B cell (primary cell): Measurements from ENCODE around the gene CXCR2. TPM values are rescaled to one million over a fixed set of nuclear protein-coding genes. Genes with fewer than 3 reads are reported as not detected.
A peak's percentile ranks its signal among the peaks of the same experiment; 100 is the strongest.

Experiments used
- ATAC-seq: fragments of 200-7000 bp; cut with Tn5 transposase; one replicate; pipeline ENCODE4 v1.10.0; 2021; ENCODE audit warnings: low read depth, mild to moderate bottlenecking, moderate number of reproducible peaks, moderate library complexity
- CTCF ChIA-PET: fragments of 350-600 bp; sonication (Branson Sonifier 250); formaldehyde crosslinking; loops from one replicate; lab custom pipeline; 2021; ENCODE audit warnings: antibody characterized with exemption, inconsistent platforms; lab: Charles Lee
- POLR2A ChIA-PET: fragments of 350-600 bp; sonication (Branson Sonifier 250); formaldehyde crosslinking; loops from one replicate; lab custom pipeline; 2021; ENCODE audit warnings: antibody characterized with exemption; lab: Charles Lee
- DNase-seq: peaks from one replicate; pipeline ENCODE4 v3.0.0; 2013
- H2AFZ ChIP-seq: 2 replicates; pipeline ENCODE4 v1.6.1; 2012; ENCODE audit warnings: mild to moderate bottlenecking, low read depth, low read length; ENCODE audit not compliant: insufficient read depth, poor library complexity, severe bottlenecking
- H3K27ac ChIP-seq, 2 donors: 1 replicate in 1 of 2; 2 replicates in 1 of 2; pipeline ENCODE4 v1.5.1; 2012 to 2013; ENCODE audit warnings: low read length in 2 of 2, mild to moderate bottlenecking in 2 of 2, moderate library complexity in 1 of 2
- H3K27me3 ChIP-seq, 4 experiments: fragments of 200-600 bp in 1 of 4; sonication (generic) in 1 of 4; replicated peaks in 1 of 4; 1 replicate in 2 of 4; 2 replicates in 2 of 4; pipeline versions ENCODE4 v1.6.1 to v1.7.0; 2013 to 2016; ENCODE audit warnings: low read length in 3 of 4, mild to moderate bottlenecking in 2 of 4, mixed read lengths in 1 of 4, moderate library complexity in 1 of 4; ENCODE audit not compliant: insufficient read depth in 4 of 4, control insufficient read depth in 3 of 4; ENCODE audit errors: control extremely low read depth in 1 of 4
- H3K36me3 ChIP-seq, 2 experiments: replicated peaks in 1 of 2; 1 replicate in 1 of 2; 2 replicates in 1 of 2; pipeline versions ENCODE4 v1.6.1 to v1.7.1; 2013; ENCODE audit warnings: low read length in 1 of 2; ENCODE audit not compliant: insufficient read depth in 2 of 2, control insufficient read depth in 1 of 2; ENCODE audit errors: control extremely low read depth in 1 of 2, extremely low read depth in 1 of 2
- H3K4me1 ChIP-seq, 2 donors: fragments of 200-600 bp in 1 of 2; sonication (generic) in 1 of 2; 1 replicate in 1 of 2; 2 replicates in 1 of 2; pipeline versions ENCODE4 v1.5.1 to v1.6.1; 2013 to 2017; ENCODE audit warnings: low read length in 2 of 2; ENCODE audit not compliant: control insufficient read depth in 2 of 2, insufficient read depth in 2 of 2
- H3K4me2 ChIP-seq: replicated peaks from 2 replicates; pipeline ENCODE3; 2012; ENCODE audit warnings: mild to moderate bottlenecking, low read depth, low read length; ENCODE audit not compliant: poor library complexity, severe bottlenecking
- H3K4me3 ChIP-seq, 5 experiments: fragments of 200-600 bp in 1 of 5; sonication (generic) in 1 of 5; 1 replicate in 3 of 5; 2 replicates in 2 of 5; pipeline versions ENCODE4 v1.5.1 to v1.7.0; 2011 to 2016; ENCODE audit warnings: low read length in 4 of 5, mild to moderate bottlenecking in 4 of 5, low read depth in 2 of 5, control low read depth in 1 of 5, moderate library complexity in 1 of 5; ENCODE audit not compliant: insufficient read depth in 1 of 5; ENCODE audit errors: control extremely low read depth in 1 of 5, extremely low read depth in 1 of 5
- H3K79me2 ChIP-seq: fragments of 200-600 bp; sonication (generic); one replicate; pipeline ENCODE4 v1.6.0; 2016; ENCODE audit warnings: low read length; ENCODE audit not compliant: control insufficient read depth, insufficient read depth
- H3K9ac ChIP-seq: fragments of 200-600 bp; sonication (generic); 2 replicates; pipeline ENCODE4 v1.6.1; 2017; ENCODE audit warnings: mild to moderate bottlenecking, low read length, moderate library complexity
- H3K9me3 ChIP-seq, 3 donors: one replicate each; pipeline versions ENCODE4 v1.6.1 to v1.7.1; 2013; ENCODE audit warnings: low read length in 2 of 3; ENCODE audit not compliant: control insufficient read depth in 2 of 3, insufficient read depth in 1 of 3; ENCODE audit errors: control extremely low read depth in 1 of 3
- H4K20me1 ChIP-seq: 2 replicates; pipeline ENCODE4 v1.6.0; 2012; ENCODE audit warnings: mild to moderate bottlenecking, low read length; ENCODE audit not compliant: insufficient read depth, control insufficient read depth, poor library complexity, severe bottlenecking
- H3K27ac Mint-ChIP-seq: one replicate; pipeline ENCODE4 v1.8.0; 2021; ENCODE audit warnings: mixed read lengths
- H3K27me3 Mint-ChIP-seq: one replicate; pipeline ENCODE4 v1.8.0; 2021; ENCODE audit warnings: mixed read lengths
- H3K4me1 Mint-ChIP-seq: one replicate; pipeline ENCODE4 v1.8.0; 2021; ENCODE audit warnings: mixed read lengths
- H3K4me3 Mint-ChIP-seq: one replicate; pipeline ENCODE4 v1.8.0; 2021; ENCODE audit warnings: mixed read lengths
- H3K9me3 Mint-ChIP-seq: one replicate; pipeline ENCODE4 v1.8.0; 2022; ENCODE audit warnings: mixed read lengths; ENCODE audit not compliant: insufficient read depth
- EZH2 ChIP-seq: IDR thresholded peaks from 2 replicates; pipeline ENCODE4 v1.6.1; 2012; ENCODE audit warnings: borderline replicate concordance, low read depth, mild to moderate bottlenecking, moderate library complexity, low read length; ENCODE audit not compliant: insufficient read depth, poor library complexity, severe bottlenecking
- WGBS: methylation state at CpG from one replicate; pipeline ENCODE4 v1.1.5; 2013; ENCODE audit warnings: missing lambda C conversion rate; ENCODE audit not compliant: insufficient coverage; 5-methylcytosine and 5-hydroxymethylcytosine counted together
- intact Hi-C: fragments of 100-400 bp; cut with micrococcal nuclease; formaldehyde crosslinking; loops from one replicate; pipeline ENCODE4 v1.10.0; 2022
- polyA minus RNA-seq: library from RNA; depleted of rRNA, polyadenylated mRNA; stranded (reverse); fragments of >200 nt; gene quantifications from 2 replicates; pipeline ENCODE4 v1.2.3, GENCODE V29; 2012
- polyA plus RNA-seq: library from polyadenylated mRNA; depleted of rRNA; stranded (reverse); fragments of >200 nt; gene quantifications from 2 replicates; pipeline ENCODE4 v1.2.3, GENCODE V29; 2012
- total RNA-seq, 2 donors: library from RNA; stranded (reverse); fragments of 120-200 nt in 1 of 2; gene quantifications; 1 replicate in 1 of 2; 2 replicates in 1 of 2; pipeline versions ENCODE4 v1.2.3 to v1.2.4, GENCODE V29; 2013 to 2022
- TF ChIP-seq, protein P1 (sequence below): fragments of 200-600 bp; IDR thresholded peaks from one replicate; pipeline ENCODE4 v1.8.0; 2022; ENCODE audit warnings: antibody characterized with exemption, mild to moderate bottlenecking

Gene CXCR2
- total RNA-seq (not detected in 2 replicates), polyA plus RNA-seq (0.03 and 0.06 TPM in 2 replicates), polyA minus RNA-seq (0.36 TPM in 1 of 2 replicates, not detected in the other)
- 0.19 TPM for total RNA-seq (2013)

DNA sequence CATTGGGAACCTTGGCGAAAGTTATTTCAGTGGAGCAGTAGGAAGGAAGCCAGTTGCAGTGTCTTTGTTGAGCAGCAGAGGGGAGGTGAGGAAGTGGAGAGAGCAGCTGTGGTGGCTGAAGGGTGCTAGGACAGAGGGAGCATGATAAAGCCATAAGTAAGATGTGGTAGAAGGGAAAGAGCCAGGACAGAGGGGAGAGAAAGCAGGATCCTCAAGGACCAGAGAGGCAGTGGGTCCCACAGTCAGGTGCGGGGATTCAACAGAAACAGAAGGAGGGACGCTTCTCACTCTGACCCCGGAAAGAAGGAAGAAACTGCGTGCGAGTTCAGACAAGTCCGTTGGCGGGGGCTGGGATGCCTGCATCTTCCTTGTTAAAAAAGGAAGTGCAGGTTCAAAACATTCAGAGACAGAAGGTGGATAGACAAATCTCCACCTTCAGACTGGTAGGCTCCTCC lies at the start of gene CXCR2:
CXCR2 (plus strand) TSS at position 403 of the 455 bp plus-strand sequence. CDS start 8,774 bp downstream, outside the sequence.
- POLR2A ChIA-PET = no interaction called here
- Histone ChIP-seq H3K4me2 (peak within 1 kb of the TSS; percentile 9), H3K4me1 (no peaks in the 10 kb centered on the region), H3K4me3 (peak within 1 kb of the TSS in 1 of 5 experiments; percentile 82), H3K27ac (no peak within 1 kb of the TSS), H3K79me2 (no peaks in the 10 kb centered on the region), H2AFZ (peak within 1 kb of the TSS; percentile 64), H3K27me3 (peaks cover 0 to 15% (median 9%) of the 10 kb centered on the region in 4 experiments), H3K9ac (no peak within 1 kb of the TSS), H3K36me3 (no peaks in the 10 kb centered on the region), H3K9me3 (peaks cover 0 to 12% (median 4%) of the 10 kb centered on the region in 3 donors), H4K20me1 (no peaks in the 10 kb centered on the region)
- Mint-ChIP-seq H3K27ac (no peak within 1 kb of the TSS), H3K4me1 (peaks cover 4% of the 10 kb centered on the region), H3K4me3 (peak within 1 kb of the TSS; percentile 23), H3K27me3 (peaks cover 32% of the 10 kb centered on the region), H3K9me3 (peaks cover 5% of the 10 kb centered on the region)
- ATAC-seq (no peak), DNase-seq (no peak)
- intact Hi-C loops = no loop called here
- TF ChIP-seq EZH2 = no peak
- TF ChIP-seq, protein P1, sequence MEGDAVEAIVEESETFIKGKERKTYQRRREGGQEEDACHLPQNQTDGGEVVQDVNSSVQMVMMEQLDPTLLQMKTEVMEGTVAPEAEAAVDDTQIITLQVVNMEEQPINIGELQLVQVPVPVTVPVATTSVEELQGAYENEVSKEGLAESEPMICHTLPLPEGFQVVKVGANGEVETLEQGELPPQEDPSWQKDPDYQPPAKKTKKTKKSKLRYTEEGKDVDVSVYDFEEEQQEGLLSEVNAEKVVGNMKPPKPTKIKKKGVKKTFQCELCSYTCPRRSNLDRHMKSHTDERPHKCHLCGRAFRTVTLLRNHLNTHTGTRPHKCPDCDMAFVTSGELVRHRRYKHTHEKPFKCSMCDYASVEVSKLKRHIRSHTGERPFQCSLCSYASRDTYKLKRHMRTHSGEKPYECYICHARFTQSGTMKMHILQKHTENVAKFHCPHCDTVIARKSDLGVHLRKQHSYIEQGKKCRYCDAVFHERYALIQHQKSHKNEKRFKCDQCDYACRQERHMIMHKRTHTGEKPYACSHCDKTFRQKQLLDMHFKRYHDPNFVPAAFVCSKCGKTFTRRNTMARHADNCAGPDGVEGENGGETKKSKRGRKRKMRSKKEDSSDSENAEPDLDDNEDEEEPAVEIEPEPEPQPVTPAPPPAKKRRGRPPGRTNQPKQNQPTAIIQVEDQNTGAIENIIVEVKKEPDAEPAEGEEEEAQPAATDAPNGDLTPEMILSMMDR = no peak
- 4% methylated on average over 8 of the region's 8 CpGs for WGBS
- CTCF ChIA-PET = no interaction called here

DNA sequence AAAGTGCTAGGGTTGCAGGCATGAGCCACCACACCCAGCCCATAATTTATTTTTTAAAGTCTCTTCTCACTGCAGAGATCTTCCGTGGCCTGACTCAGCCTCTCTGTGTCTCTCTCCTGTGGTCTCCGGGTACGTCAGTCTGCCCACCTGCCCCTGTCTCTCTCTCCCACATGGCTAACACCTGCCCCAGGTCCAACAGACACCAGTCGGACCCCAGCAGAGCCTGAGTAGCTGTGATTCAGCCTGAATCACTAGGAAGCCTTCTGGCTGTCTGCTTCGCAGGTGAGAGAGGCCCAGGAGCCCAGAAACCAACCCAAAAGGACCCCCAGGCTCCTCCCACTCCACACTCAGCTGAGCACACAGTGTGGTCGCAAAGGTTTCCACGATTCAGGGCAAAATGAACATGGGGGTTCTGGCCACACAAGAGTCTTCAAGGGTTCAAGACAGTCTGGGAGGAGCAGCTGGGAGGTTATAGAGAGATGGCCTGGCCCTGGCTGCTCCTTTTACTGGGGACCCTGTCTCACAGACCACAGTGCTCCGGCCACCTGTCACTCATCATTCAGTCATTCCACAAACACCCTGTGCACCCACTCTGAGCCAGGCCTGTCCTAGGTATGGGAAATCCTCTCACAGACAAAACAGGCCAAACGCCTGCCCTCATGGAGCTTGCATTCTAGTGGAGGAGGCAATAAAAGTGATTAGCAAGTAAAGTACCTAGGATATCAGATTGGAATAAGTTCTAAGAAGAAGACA lies 48.2 kb upstream of the CXCR2 start:
- DNase-seq (no peak), ATAC-seq (no peak)
- H3K4me1 ChIP-seq = peaks cover 0 to 4% of the 10 kb centered on the region in 2 donors
- H2AFZ ChIP-seq = no peak overlapping the region
- peaks cover 0 to 3% (median 0%) of the 10 kb centered on the region in 3 donors for H3K9me3 ChIP-seq
- intact Hi-C loops = no loop called here
- TF ChIP-seq, protein P1 = no peak
- no peak for TF ChIP-seq EZH2
- no peak overlapping the region for H3K4me3 ChIP-seq
- H3K79me2 ChIP-seq = no peaks in the 10 kb centered on the region
- H3K27me3 Mint-ChIP-seq = peaks cover 13% of the 10 kb centered on the region
- no peaks in the 10 kb centered on the region for H3K36me3 ChIP-seq
- H4K20me1 ChIP-seq = no peaks in the 10 kb centered on the region
- 88% methylated on average over 5 of the region's 9 CpGs for WGBS
- H3K9ac ChIP-seq = no peak overlapping the region
- H3K4me1 Mint-ChIP-seq = peaks cover 3% of the 10 kb centered on the region
- H3K4me2 ChIP-seq = no peak overlapping the region
- ChIA-PET CTCF (interaction anchor here (1.4 kb wide), 1 partner anchor 9 kb away, joined by 5 read pairs; the partner anchor contains the start of gene RUFY4), POLR2A (no interaction called here)
- no peaks in the 10 kb centered on the region for H3K9me3 Mint-ChIP-seq
- H3K4me3 Mint-ChIP-seq = no peak overlapping the region
- no peaks in the 10 kb centered on the region for H3K27me3 ChIP-seq
- no peak overlapping the region for H3K27ac Mint-ChIP-seq
- H3K27ac ChIP-seq = no peak overlapping the region
